Loucy (cell line): ENCODE data around the gene SLC35E4.
"Not testable (repeated sequence)": the region's sequence is repeated elsewhere in the genome, so short reads cannot be mapped to it uniquely, and the experiment has no call there.

Experiments used
- H2AFZ ChIP-seq: fragments of 200-600 bp; sonication (generic); 2 replicates; pipeline ENCODE4 v1.6.0; 2016; ENCODE audit warnings: antibody characterized with exemption, mild to moderate bottlenecking, low read length, moderate library complexity
- H3F3A ChIP-seq: fragments of 200-600 bp; 2 replicates; pipeline ENCODE4 v1.6.0; 2016; ENCODE audit warnings: antibody characterized with exemption, low read depth, mild to moderate bottlenecking
- H3K27me3 ChIP-seq: fragments of 200-600 bp; sonication (generic); 2 replicates; pipeline ENCODE4 v1.6.1; 2014; ENCODE audit warnings: low read length, mild to moderate bottlenecking; ENCODE audit not compliant: insufficient read depth, poor library complexity, severe bottlenecking
- H3K36me3 ChIP-seq: fragments of 200-600 bp; sonication (generic); 2 replicates; pipeline ENCODE4 v1.6.1; 2016; ENCODE audit warnings: low read length; ENCODE audit not compliant: insufficient read depth
- H3K4me1 ChIP-seq: fragments of 200-600 bp; sonication (generic); 2 replicates; pipeline ENCODE4 v1.5.1; 2014; ENCODE audit warnings: low read length, mild to moderate bottlenecking; ENCODE audit not compliant: insufficient read depth, poor library complexity, severe bottlenecking
- H3K4me2 ChIP-seq: fragments of 200-600 bp; sonication (generic); 2 replicates; pipeline ENCODE4 v1.6.0; 2014; ENCODE audit warnings: antibody characterized with exemption, low read length, low read depth, mild to moderate bottlenecking; ENCODE audit not compliant: poor library complexity, severe bottlenecking
- H3K4me3 ChIP-seq: fragments of 200-600 bp; sonication (generic); 2 replicates; pipeline ENCODE4 v1.5.1; 2014; ENCODE audit warnings: low read length, mild to moderate bottlenecking, mixed read lengths; ENCODE audit not compliant: poor library complexity, severe bottlenecking
- H3K79me2 ChIP-seq: fragments of 200-600 bp; sonication (generic); 2 replicates; pipeline ENCODE4 v1.6.1; 2014; ENCODE audit warnings: low read length; ENCODE audit not compliant: insufficient read depth
- H3K9ac ChIP-seq: fragments of 200-600 bp; sonication (generic); 2 replicates; pipeline ENCODE4 v1.6.0; 2014; ENCODE audit warnings: mild to moderate bottlenecking, low read depth, low read length, moderate library complexity; ENCODE audit not compliant: poor library complexity, severe bottlenecking
- H3K9me2 ChIP-seq: fragments of 200-600 bp; sonication (generic); replicated peaks from 2 replicates; pipeline ENCODE4 v1.6.1; 2016; ENCODE audit warnings: low read depth, low read length, mixed read lengths
- H3K9me3 ChIP-seq: fragments of 200-600 bp; sonication (generic); 2 replicates; pipeline ENCODE4 v1.6.1; 2014; ENCODE audit warnings: mild to moderate bottlenecking, antibody characterized with exemption, low read length, low read depth; ENCODE audit not compliant: insufficient read depth
- H4K20me1 ChIP-seq: fragments of 200-600 bp; sonication (generic); 2 replicates; pipeline ENCODE4 v1.6.0; 2014; ENCODE audit warnings: antibody characterized with exemption, low read length, mild to moderate bottlenecking; ENCODE audit not compliant: insufficient read depth, poor library complexity, severe bottlenecking
- CTCF ChIP-seq: fragments of 200-600 bp; sonication (generic); conservative IDR thresholded peaks from 2 replicates; pipeline ENCODE4 v1.5.1; 2014; ENCODE audit warnings: mild to moderate bottlenecking, antibody characterized with exemption, low read length
- EZH2phosphoT487 ChIP-seq: fragments of 200-600 bp; IDR thresholded peaks from 2 replicates; pipeline ENCODE4 v1.6.1; 2018; ENCODE audit warnings: antibody characterized with exemption, mild to moderate bottlenecking, moderate library complexity, borderline replicate concordance

SLC35E4 gene

GRCh38 chr22:30614879-30615278 is 20.7 kb upstream of the SLC35E4 start:
- no peaks in the 10 kb centered on the region for H3K9me3 ChIP-seq
- H3K9me2 ChIP-seq: no peaks in the 10 kb centered on the region
- H3K36me3 ChIP-seq: no peaks in the 10 kb centered on the region
- no peak for TF ChIP-seq EZH2phosphoT487
- TF ChIP-seq CTCF: no peak
- no peaks in the 10 kb centered on the region for H4K20me1 ChIP-seq
- no peaks in the 10 kb centered on the region for H3K27me3 ChIP-seq
- no peak overlapping the region for H3K9ac ChIP-seq
- no peaks in the 10 kb centered on the region for H3K79me2 ChIP-seq
- no peak overlapping the region for H2AFZ ChIP-seq
- H3K4me1 ChIP-seq: no peaks in the 10 kb centered on the region
- H3K4me2 ChIP-seq: no peak overlapping the region
- no peak overlapping the region for H3K4me3 ChIP-seq
- no peaks in the 10 kb centered on the region for H3F3A ChIP-seq

GRCh38 chr22:30615543-30615954 is 20.0 kb upstream of the SLC35E4 start:
- no peaks in the 10 kb centered on the region for H3K36me3 ChIP-seq
- no peak overlapping the region for H3K9ac ChIP-seq
- no peak overlapping the region for H3K4me3 ChIP-seq
- H3K4me1 ChIP-seq: no peaks in the 10 kb centered on the region
- H3K79me2 ChIP-seq: no peaks in the 10 kb centered on the region
- TF ChIP-seq CTCF (no peak), EZH2phosphoT487 (no peak)
- H3F3A ChIP-seq: no peaks in the 10 kb centered on the region
- H4K20me1 ChIP-seq: no peaks in the 10 kb centered on the region
- no peak overlapping the region for H3K4me2 ChIP-seq
- H2AFZ ChIP-seq: no peak overlapping the region
- no peaks in the 10 kb centered on the region for H3K9me2 ChIP-seq
- no peaks in the 10 kb centered on the region for H3K9me3 ChIP-seq
- H3K27me3 ChIP-seq: no peaks in the 10 kb centered on the region

- no peak for TF ChIP-seq CTCF
- TF ChIP-seq EZH2phosphoT487: no peak
- Histone ChIP-seq H3K9me3 (no peaks in the 10 kb centered on the region), H3F3A (no peaks in the 10 kb centered on the region), H3K9me2 (no peaks in the 10 kb centered on the region), H3K4me2 (no peak overlapping the region), H2AFZ (no peak overlapping the region), H3K36me3 (no peaks in the 10 kb centered on the region), H3K27me3 (no peaks in the 10 kb centered on the region), H4K20me1 (no peaks in the 10 kb centered on the region), H3K9ac (no peak overlapping the region), H3K4me3 (no peak overlapping the region), H3K79me2 (no peaks in the 10 kb centered on the region), H3K4me1 (no peaks in the 10 kb centered on the region)
These were observed 17.8 kb upstream of the SLC35E4 start for GRCh38 chr22:30617819-30618218.

GRCh38 chr22:30619909-30620308 is 15.7 kb upstream of the SLC35E4 start:
- not testable (repeated sequence) for H3K9me3 ChIP-seq, H3F3A ChIP-seq, H3K4me1 ChIP-seq, H3K36me3 ChIP-seq, H2AFZ ChIP-seq, H3K79me2 ChIP-seq, H3K9me2 ChIP-seq, H3K27me3 ChIP-seq, H3K4me3 ChIP-seq, H3K4me2 ChIP-seq, H3K9ac ChIP-seq, H4K20me1 ChIP-seq
